ENCODE measurements around the gene DMKN.

DMKN gene

GRCh38 chr19:35447606-35448469 lies 65.6 kb downstream of the DMKN start, which contains the start of gene FFAR2:
Gene FFAR2, plus strand, starts transcription at chr19:35448257. Its CDS starts 1,458 bp downstream, at chr19:35449715.
- no peak within 1 kb of the TSS for H3K4me3 ChIP-seq (ENCODE audit: low read depth, low read length)
- TF ChIP-seq, protein P1, sequence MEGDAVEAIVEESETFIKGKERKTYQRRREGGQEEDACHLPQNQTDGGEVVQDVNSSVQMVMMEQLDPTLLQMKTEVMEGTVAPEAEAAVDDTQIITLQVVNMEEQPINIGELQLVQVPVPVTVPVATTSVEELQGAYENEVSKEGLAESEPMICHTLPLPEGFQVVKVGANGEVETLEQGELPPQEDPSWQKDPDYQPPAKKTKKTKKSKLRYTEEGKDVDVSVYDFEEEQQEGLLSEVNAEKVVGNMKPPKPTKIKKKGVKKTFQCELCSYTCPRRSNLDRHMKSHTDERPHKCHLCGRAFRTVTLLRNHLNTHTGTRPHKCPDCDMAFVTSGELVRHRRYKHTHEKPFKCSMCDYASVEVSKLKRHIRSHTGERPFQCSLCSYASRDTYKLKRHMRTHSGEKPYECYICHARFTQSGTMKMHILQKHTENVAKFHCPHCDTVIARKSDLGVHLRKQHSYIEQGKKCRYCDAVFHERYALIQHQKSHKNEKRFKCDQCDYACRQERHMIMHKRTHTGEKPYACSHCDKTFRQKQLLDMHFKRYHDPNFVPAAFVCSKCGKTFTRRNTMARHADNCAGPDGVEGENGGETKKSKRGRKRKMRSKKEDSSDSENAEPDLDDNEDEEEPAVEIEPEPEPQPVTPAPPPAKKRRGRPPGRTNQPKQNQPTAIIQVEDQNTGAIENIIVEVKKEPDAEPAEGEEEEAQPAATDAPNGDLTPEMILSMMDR (IDR thresholded peaks at IDR 0.05; ENCODE audit: low read depth, low read length): no peak
